GM19193 (cell line): ENCODE data around the gene LEMD3.

Experiments
- POLR2A ChIP-seq: IDR thresholded peaks from 4 replicates; pipeline ENCODE4 v1.6.1; 2011; ENCODE audit not compliant: insufficient read depth, insufficient read length; ENCODE audit errors: extremely low read depth

The LEMD3 gene

DNA sequence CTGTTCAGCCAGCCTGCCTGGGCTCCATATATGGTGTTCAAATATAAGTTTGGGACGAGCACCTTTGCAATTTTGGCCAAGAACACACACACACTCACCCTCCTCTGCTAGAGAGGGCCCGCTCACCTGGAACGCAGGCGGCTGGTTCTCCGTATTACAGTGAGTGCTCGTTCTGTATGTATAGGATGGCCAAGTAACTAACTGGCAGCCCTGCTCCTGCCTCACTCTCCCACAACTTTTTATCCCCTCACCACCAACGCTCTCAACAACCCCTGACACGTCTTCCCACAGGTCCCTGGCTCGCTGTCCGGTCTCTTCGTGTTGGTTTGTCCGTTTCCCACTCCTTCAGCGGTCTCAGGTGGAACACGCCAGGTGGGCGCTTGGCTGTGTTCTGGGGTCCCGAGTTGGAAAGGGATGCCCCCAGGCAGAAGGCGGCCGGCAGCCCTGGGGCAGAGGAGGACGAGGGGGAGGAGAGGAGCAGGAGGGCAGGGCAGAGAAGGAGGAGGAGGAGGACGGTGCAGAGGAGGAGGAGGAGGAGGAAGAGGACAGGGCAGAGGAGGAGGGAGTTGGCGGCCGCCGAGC is 108.7 kb downstream of the LEMD3 start:
- TF ChIP-seq POLR2A, result no peak

DNA sequence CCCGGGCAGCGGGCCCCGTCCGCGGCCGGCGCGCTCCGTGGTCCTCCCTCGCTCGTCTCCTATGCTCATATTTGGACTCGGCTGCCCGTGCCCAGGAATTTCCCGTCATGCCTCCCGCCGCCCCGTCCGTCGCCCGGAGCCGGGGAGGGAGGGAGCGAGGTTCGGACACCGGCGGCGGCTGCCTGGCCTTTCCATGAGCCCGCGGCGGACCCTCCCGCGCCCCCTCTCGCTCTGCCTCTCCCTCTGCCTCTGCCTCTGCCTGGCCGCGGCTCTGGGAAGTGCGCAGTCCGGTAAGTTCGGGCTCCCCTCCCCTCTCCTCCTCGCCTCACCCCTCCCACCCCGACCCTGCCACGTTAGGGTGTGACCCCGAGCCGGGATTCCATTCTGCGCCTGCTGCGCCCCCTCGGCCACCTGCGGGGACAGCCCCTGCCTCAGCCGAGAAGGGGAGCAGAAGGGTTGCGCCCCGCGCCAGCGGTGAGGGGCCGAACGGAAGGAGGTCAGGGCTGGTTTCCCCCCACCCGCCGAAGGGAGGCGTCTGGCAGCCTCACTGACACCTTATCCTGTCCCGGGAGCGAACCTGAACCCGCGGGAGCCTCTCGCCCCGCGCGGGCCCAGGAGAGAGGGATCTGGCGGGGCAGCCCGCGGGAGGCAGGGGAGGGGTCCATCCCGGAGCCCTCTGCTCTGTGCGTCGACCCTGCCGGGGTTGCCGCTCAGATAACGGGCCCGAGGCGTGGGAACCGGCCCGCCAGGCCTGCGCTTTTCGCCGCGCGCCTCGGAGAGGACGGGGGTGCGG is 109.4 kb downstream of the LEMD3 start, which contains the start of gene MSRB3:
MSRB3 (plus strand) TSS at position 108 of the 793 bp plus-strand sequence. CDS start 29,897 bp downstream, outside the sequence.
- no peak for TF ChIP-seq POLR2A

DNA sequence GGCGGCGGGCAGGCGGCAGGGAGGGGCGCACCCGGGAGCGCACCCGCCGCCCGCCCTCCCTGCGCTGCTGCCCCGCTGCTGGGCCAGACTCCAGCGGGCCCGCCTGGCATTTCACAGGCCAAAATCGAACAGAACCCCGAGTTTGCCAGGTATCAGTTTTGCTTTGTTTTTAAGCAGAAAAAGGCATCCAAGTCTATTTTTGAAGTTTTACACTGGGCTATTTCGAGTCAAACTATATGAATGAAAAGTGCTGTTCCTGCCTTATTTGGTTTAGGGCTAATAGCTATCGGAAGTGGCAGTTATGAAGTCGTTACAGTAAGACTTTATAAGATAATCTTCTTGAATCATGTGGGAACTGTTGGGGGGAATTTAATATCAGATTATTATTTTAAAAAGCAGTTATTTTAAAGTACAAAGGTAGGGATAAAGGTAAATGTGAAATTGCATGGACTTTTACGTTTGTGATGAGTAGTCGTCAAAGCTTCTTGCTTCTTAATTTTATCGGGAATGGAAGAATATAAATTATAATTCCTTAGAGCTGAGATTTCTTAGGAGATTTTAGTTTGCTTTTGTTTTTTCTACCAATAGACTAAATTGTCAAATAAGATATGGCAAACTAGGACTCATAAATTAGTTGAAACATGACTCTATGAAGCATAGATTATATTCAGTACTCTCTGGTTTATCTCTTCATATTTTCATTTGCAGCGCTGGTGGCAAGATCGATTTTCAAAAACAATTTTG is 110.2 kb downstream of the LEMD3 start:
- no peak for TF ChIP-seq POLR2A

DNA sequence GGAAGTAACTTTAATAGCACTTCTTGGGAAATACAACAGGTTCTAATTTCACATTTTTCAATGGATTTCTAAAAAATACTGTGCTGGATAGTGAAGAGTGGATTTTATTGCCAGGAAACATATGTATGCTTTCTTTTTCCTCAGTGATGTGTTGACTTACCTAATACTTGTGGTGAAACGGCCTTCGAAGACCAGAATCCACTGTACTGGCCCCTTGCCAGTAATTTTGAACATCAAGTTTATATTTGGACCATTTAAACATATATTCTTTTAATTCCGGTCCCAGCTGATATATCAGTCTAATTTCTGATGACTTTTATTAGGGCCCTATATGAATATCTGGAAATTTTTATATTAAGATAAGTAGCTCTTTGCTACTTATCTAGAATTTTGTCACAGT is 110.9 kb downstream of the LEMD3 start:
- no peak for TF ChIP-seq POLR2A

DNA sequence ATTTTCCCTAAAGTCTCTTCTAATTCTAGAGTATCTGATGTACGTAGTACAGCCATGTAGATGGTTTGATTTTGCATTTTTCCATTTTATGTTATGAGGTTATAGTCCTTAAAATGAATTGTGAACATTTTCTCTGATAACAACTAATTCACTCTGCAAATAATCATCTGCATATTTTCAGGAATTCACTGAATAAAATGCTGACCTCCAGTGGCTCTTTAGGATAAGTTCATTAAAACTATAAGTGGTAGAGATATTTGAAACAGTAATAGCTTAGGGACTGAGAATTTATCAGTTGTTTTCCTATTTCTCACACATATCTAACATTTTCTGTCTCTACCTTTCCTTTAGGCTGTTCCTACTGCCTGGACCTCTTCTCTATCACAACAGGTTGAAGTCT is 113.5 kb downstream of the LEMD3 start:
- TF ChIP-seq POLR2A, result no peak

DNA sequence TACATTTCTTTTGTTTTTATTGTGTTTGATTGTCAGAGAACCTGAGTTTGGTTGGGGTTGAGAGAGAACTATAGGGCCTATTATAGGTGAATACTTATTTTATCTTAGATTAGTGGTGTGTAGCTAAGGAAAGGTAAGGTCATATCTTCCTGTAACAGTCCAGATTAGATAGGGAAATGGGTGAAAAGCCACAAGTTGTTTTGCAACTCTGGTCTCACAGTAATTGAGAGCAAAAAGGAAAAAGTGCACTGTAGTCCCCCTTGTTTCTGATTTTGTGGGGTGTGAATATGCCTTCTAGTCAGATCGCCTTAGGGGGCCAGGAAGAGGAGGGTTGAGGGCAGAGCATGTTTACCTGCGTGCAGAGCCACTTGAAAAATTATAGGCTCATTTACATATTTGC is 118.0 kb downstream of the LEMD3 start:
- no peak for TF ChIP-seq POLR2A

DNA sequence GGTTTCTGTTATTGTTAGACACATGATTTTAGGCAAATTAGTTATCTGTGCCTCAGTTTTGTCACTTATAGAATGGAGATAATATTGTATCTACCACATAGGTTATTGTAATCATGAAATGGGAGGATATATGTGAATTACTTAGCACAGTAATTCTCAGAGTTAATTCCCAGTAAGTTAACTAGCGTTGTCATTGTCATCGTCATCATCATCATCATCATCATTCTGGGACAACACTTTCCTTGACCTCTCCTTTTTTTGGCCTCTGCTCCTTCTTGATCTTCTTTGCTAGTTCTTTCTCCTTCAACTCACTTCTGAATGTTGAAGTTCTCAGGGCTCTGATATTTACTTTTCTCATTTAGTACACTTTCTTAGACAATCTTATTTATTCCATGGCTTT is 122.9 kb downstream of the LEMD3 start:
- TF ChIP-seq POLR2A, result no peak

DNA sequence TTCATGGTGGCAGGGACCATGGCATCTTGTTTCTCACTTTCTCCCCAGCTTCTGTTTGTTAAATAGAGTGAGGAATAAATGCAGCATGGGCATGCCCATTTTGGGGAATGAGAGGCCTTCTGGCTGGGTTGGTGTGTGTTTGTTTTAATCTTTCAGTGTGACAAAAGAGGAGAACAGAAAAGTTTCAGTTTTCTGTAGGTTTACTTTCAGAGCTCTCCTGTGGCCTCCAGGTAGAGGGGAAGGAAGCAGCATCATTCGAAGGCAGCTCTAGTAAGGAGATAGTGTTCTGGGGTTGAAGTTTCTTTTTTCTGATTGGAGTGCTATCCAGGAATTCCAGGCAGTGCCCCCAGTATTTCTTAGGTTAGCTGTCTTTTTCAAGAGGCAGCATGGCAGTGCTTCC is 124.4 kb downstream of the LEMD3 start:
- TF ChIP-seq POLR2A, result no peak

DNA sequence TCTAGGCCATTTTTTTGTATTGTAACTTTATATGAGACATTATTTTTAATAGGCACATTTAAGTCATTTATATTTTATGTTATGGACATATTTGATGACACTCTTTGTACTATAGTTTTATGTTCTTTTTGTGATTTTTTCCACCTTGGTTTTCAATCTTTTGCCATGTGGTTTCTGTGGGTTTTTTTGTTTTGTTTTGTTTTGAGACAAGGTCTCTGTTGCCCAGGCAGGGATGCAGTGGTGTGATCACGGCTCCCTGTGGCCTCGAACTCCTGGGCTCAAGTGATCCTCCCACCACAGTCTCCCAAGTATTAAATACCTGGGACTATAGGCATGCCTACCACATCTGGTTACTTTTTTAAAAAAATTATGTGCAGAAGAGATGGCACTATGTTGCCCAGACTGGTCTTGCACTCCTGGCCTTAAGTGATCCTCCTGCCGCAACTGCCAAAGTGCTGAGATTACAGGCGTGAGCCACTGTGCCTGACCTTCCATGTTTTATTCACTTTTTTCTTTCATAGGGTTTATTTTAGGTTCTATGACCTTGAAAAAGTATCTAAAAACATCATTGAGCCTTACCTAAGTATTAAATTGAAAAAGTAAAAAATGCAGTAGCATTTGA is 125.4 kb downstream of the LEMD3 start:
- TF ChIP-seq POLR2A, result no peak

DNA sequence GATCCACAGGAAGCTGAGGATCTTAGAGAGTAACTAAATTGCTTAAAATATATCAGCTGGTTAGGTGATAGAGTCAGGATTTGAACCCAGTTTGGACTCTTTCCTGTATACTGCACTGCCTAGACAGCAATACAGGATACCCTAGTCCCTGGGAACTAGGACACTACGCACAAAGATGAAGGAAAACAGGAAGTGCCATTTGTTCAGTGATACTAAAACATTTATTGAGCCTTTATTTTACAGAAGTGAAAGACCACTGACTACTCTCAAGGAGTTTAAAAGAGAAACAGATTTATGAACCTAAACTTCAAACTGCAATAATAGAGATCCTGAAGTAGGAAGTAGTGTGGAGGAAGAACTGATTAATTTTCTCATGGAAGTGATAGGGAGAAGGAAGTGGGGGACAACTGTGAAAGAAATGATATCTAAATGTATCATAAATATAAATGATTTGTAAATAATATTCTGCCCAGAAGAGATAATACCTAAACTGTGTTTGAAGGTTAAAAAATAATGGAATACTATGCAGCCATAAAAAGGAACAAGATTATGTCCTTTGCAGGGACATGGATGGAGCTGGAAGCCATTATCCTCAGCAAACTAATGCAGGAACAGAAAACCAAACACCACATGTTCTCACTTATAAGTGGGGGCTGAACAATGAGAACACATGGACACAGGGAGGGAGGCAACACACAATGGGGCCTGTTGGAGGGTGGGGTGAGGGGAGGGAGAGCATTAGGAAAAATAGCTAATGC is 127.3 kb downstream of the LEMD3 start:
- TF ChIP-seq POLR2A, result no peak
